ENCODE data around the gene USP21. TPM values are rescaled to one million over a fixed set of nuclear protein-coding genes. Genes with fewer than 3 reads are reported as not detected.

USP21 gene
- total RNA-seq, 2 experiments from 2014 or later = 29.2 to 32.0 TPM

GRCh38 chr1:161173711-161174110, 14.4 kb downstream of the USP21 start:
- peaks cover 47% of the 10 kb centered on the region for H3K36me3 Mint-ChIP-seq (ENCODE audit: low read depth)
- no peaks in the 10 kb centered on the region for H3K9me3 Mint-ChIP-seq (ENCODE audit: insufficient read depth)
- POLR2A ChIA-PET = no interaction called here
- H3K27me3 Mint-ChIP-seq (ENCODE audit: low read depth) = no peaks in the 10 kb centered on the region
- DNase-seq (no peak), ATAC-seq (no peak)
- no peak overlapping the region for H3K4me3 Mint-ChIP-seq
- CTCF ChIA-PET = no interaction called here
- H3K27ac Mint-ChIP-seq = no peak overlapping the region
- peaks cover 36% of the 10 kb centered on the region for H3K4me1 Mint-ChIP-seq (ENCODE audit: low read depth)

GRCh38 chr1:161174911-161175310, 15.6 kb downstream of the USP21 start:
- H3K27me3 Mint-ChIP-seq (ENCODE audit: low read depth) = no peaks in the 10 kb centered on the region
- H3K4me1 Mint-ChIP-seq (ENCODE audit: low read depth) = peaks cover 36% of the 10 kb centered on the region
- peaks cover 47% of the 10 kb centered on the region for H3K36me3 Mint-ChIP-seq (ENCODE audit: low read depth)
- ATAC-seq (no peak), DNase-seq (no peak)
- no peak overlapping the region for H3K27ac Mint-ChIP-seq
- no peaks in the 10 kb centered on the region for H3K9me3 Mint-ChIP-seq (ENCODE audit: insufficient read depth)
- CTCF ChIA-PET = interaction anchor here (3.3 kb wide), 2 partner anchors 9 to 17 kb away, joined by 10 to 40 read pairs; partner anchors contain the start of gene PPOX
- POLR2A ChIA-PET = interaction anchor here (0.7 to 1.4 kb wide), 2 partner anchors 8 to 20 kb away, joined by 4 to 5 read pairs; partner anchors contain the start of gene PPOX
- no peak overlapping the region for H3K4me3 Mint-ChIP-seq

GRCh38 chr1:161175771-161176453, 16.6 kb downstream of the USP21 start:
- H3K9me3 Mint-ChIP-seq (ENCODE audit: insufficient read depth) = no peaks in the 10 kb centered on the region
- ChIA-PET CTCF (interaction anchor here (1.4 to 3.3 kb wide), 4 partner anchors 10 to 206 kb away, joined by 5 to 40 read pairs (median 8); partner anchors contain the start of genes PPOX and TOMM40L), POLR2A (interaction anchor here (0.7 to 2.3 kb wide), 8 partner anchors 9 to 133 kb away, joined by 3 to 46 read pairs (median 6); partner anchors contain the start of genes NDUFS2, PPOX and USP21)
- DNase-seq (no peak), ATAC-seq (no peak)
- H3K36me3 Mint-ChIP-seq (ENCODE audit: low read depth) = peaks cover 42% of the 10 kb centered on the region
- H3K4me1 Mint-ChIP-seq (ENCODE audit: low read depth) = peaks cover 44% of the 10 kb centered on the region
- no peaks in the 10 kb centered on the region for H3K27me3 Mint-ChIP-seq (ENCODE audit: low read depth)
- H3K27ac Mint-ChIP-seq = peak overlapping the region; percentile 94
- peak overlapping the region; percentile 90 for H3K4me3 Mint-ChIP-seq

- H3K27me3 Mint-ChIP-seq (ENCODE audit: low read depth) = no peaks in the 10 kb centered on the region
- DNase-seq = no peak
- ATAC-seq = no peak
- ChIA-PET POLR2A (interaction anchor here (0.7 to 2.3 kb wide), 11 partner anchors 10 to 213 kb away, joined by 3 to 46 read pairs (median 4); partner anchors contain the start of genes NDUFS2, PPOX, TOMM40L and UFC1), CTCF (interaction anchor here (1.2 to 3.3 kb wide), 6 partner anchors 10 to 205 kb away, joined by 3 to 40 read pairs (median 6); partner anchors contain the start of genes CFAP126, NDUFS2, PPOX and TOMM40L)
- H3K4me1 Mint-ChIP-seq (ENCODE audit: low read depth) = peaks cover 49% of the 10 kb centered on the region
- H3K27ac Mint-ChIP-seq = peak overlapping the region; percentile 94
- peaks cover 38% of the 10 kb centered on the region for H3K36me3 Mint-ChIP-seq (ENCODE audit: low read depth)
- peak overlapping the region; percentile 90 for H3K4me3 Mint-ChIP-seq
- no peaks in the 10 kb centered on the region for H3K9me3 Mint-ChIP-seq (ENCODE audit: insufficient read depth)
Observed at GRCh38 chr1:161176468-161177111, 17.3 kb downstream of the USP21 start.

GRCh38 chr1:161177112-161177935, 18.0 kb downstream of the USP21 start, which contains the start of gene B4GALT3:
Gene B4GALT3 (minus strand): TSS chr1:161177507. CDS start chr1:161176060, 1,447 bp downstream.
- POLR2A ChIA-PET = interaction anchor here (0.6 to 2.3 kb wide), 12 partner anchors 9 to 212 kb away, joined by 3 to 46 read pairs (median 4); partner anchors contain the start of genes NDUFS2, PPOX, TOMM40L and UFC1
- peak; percentile 91 for ATAC-seq

GRCh38 chr1:161177936-161178244, 18.6 kb downstream of the USP21 start:
- POLR2A ChIA-PET = interaction anchor here (0.6 to 2.3 kb wide), 5 partner anchors 8 to 208 kb away, joined by 3 to 46 read pairs (median 12); partner anchors contain the start of genes NDUFS2 and PPOX
- Mint-ChIP-seq H3K36me3 (ENCODE audit: low read depth) (peaks cover 34% of the 10 kb centered on the region), H3K27me3 (ENCODE audit: low read depth) (no peaks in the 10 kb centered on the region), H3K4me1 (ENCODE audit: low read depth) (peaks cover 62% of the 10 kb centered on the region), H3K27ac (peak overlapping the region; percentile 94), H3K4me3 (peak overlapping the region; percentile 90), H3K9me3 (ENCODE audit: insufficient read depth) (no peaks in the 10 kb centered on the region)
- CTCF ChIA-PET = interaction anchor here (0.6 to 3.3 kb wide), 4 partner anchors 12 to 132 kb away, joined by 3 to 40 read pairs (median 7); partner anchors contain the start of genes PPOX and USF1
- ATAC-seq = no peak
- DNase-seq = no peak

More at GRCh38 chr1:161177112-161177935, 18.0 kb downstream of the USP21 start, which contains the start of gene B4GALT3:
- peak within 1 kb of the TSS; percentile 94 for H3K27ac Mint-ChIP-seq
- H3K36me3 Mint-ChIP-seq (ENCODE audit: low read depth) = peaks cover 38% of the 10 kb centered on the region
- DNase-seq = peak; percentile 94
- no peaks in the 10 kb centered on the region for H3K9me3 Mint-ChIP-seq (ENCODE audit: insufficient read depth)
- no peaks in the 10 kb centered on the region for H3K27me3 Mint-ChIP-seq (ENCODE audit: low read depth)
- peak within 1 kb of the TSS; percentile 90 for H3K4me3 Mint-ChIP-seq
- H3K4me1 Mint-ChIP-seq (ENCODE audit: low read depth) = peaks cover 56% of the 10 kb centered on the region
- CTCF ChIA-PET = interaction anchor here (0.6 to 3.3 kb wide), 9 partner anchors 11 to 204 kb away, joined by 3 to 40 read pairs (median 4); partner anchors contain the start of genes CFAP126, NDUFS2, PPOX and TOMM40L

- POLR2A ChIA-PET = interaction anchor here (0.9 kb wide), 1 partner anchor 22 kb away, joined by 4 read pairs; the partner anchor contains the start of gene NDUFS2
- Mint-ChIP-seq H3K4me3 (no peak overlapping the region), H3K27me3 (ENCODE audit: low read depth) (no peaks in the 10 kb centered on the region), H3K27ac (no peak overlapping the region), H3K36me3 (ENCODE audit: low read depth) (peaks cover 23% of the 10 kb centered on the region), H3K4me1 (ENCODE audit: low read depth) (peaks cover 71% of the 10 kb centered on the region), H3K9me3 (ENCODE audit: insufficient read depth) (no peaks in the 10 kb centered on the region)
- DNase-seq = no peak
- CTCF ChIA-PET = interaction anchor here (3.7 to 5.5 kb wide), 4 partner anchors 9 to 46 kb away, joined by 12 to 70 read pairs (median 54); partner anchors contain the start of genes PPOX and TOMM40L
- no peak for ATAC-seq
Observed at GRCh38 chr1:161179698-161180097, 20.4 kb downstream of the USP21 start.

- Mint-ChIP-seq H3K4me3 (no peak overlapping the region), H3K36me3 (ENCODE audit: low read depth) (peaks cover 15% of the 10 kb centered on the region), H3K9me3 (ENCODE audit: insufficient read depth) (no peaks in the 10 kb centered on the region), H3K4me1 (ENCODE audit: low read depth) (peaks cover 70% of the 10 kb centered on the region), H3K27ac (peak overlapping the region; percentile 77), H3K27me3 (ENCODE audit: low read depth) (no peaks in the 10 kb centered on the region)
- ChIA-PET CTCF (interaction anchor here (1.2 to 5.5 kb wide), 11 partner anchors 10 to 201 kb away, joined by 3 to 70 read pairs (median 15); partner anchors contain the start of genes ADAMTS4, ARHGAP30, NDUFS2 and PPOX), POLR2A (interaction anchor here (0.8 to 2.7 kb wide), 5 partner anchors 10 to 62 kb away, joined by 4 to 9 read pairs (median 5); partner anchors contain the start of genes NDUFS2, NIT1, PFDN2 and PPOX)
- no peak for DNase-seq
- no peak for ATAC-seq
Observed at GRCh38 chr1:161180639-161181038, 21.3 kb downstream of the USP21 start.

- ATAC-seq (peak; percentile 62), DNase-seq (peak; percentile 81)
- Mint-ChIP-seq H3K9me3 (ENCODE audit: insufficient read depth) (no peaks in the 10 kb centered on the region), H3K27ac (peak overlapping the region; percentile 93), H3K27me3 (ENCODE audit: low read depth) (no peaks in the 10 kb centered on the region), H3K4me3 (peak overlapping the region; percentile 47), H3K36me3 (ENCODE audit: low read depth) (peaks cover 9% of the 10 kb centered on the region), H3K4me1 (ENCODE audit: low read depth) (peaks cover 76% of the 10 kb centered on the region)
- ChIA-PET CTCF (interaction anchor here (0.9 to 5.5 kb wide), 17 partner anchors 9 to 201 kb away, joined by 3 to 70 read pairs (median 6); partner anchors contain the start of genes ADAMTS4, APOA2, FCER1G and NDUFS2), POLR2A (interaction anchor here (0.6 to 2.7 kb wide), 15 partner anchors 10 to 349 kb away, joined by 3 to 40 read pairs (median 5); partner anchors contain the start of genes ARHGAP30, DEDD, NDUFS2 and PFDN2)
Observed at GRCh38 chr1:161182214-161182613, 22.9 kb downstream of the USP21 start.

GRCh38 chr1:161185282-161185682, 26.0 kb downstream of the USP21 start:
- peaks cover 79% of the 10 kb centered on the region for H3K4me1 Mint-ChIP-seq (ENCODE audit: low read depth)
- H3K27ac Mint-ChIP-seq = peak overlapping the region; percentile 91

More at GRCh38 chr1:161185282-161185682, 26.0 kb downstream of the USP21 start:
- Mint-ChIP-seq H3K9me3 (ENCODE audit: insufficient read depth) (no peaks in the 10 kb centered on the region), H3K27me3 (ENCODE audit: low read depth) (no peaks in the 10 kb centered on the region), H3K4me3 (peak overlapping the region; percentile 62), H3K36me3 (ENCODE audit: low read depth) (peaks cover 9% of the 10 kb centered on the region)
- ChIA-PET CTCF (interaction anchor here (0.8 to 2.9 kb wide), 9 partner anchors 9 to 202 kb away, joined by 3 to 32 read pairs (median 5); partner anchors contain the start of genes NDUFS2, PPOX and TOMM40L), POLR2A (interaction anchor here (0.7 to 2.2 kb wide), 10 partner anchors 8 to 85 kb away, joined by 3 to 14 read pairs (median 5); partner anchors contain the start of genes ADAMTS4, B4GALT3, NDUFS2 and PPOX)
- DNase-seq (peak; percentile 90), ATAC-seq (peak; percentile 83)

Measured in activated CD8-positive, alpha-beta T cell treated with anti-CD3 and anti-CD28 coated beads, Interleukin-2, amount 10 ng/mL, durations not matched to agents 7 days and 5 days (primary cell).